ENCODE measurements around the gene CNTNAP2. TPM values are rescaled to one million over a fixed set of nuclear protein-coding genes. Genes with fewer than 3 reads are reported as not detected.

Gene CNTNAP2
- total RNA-seq, 1 experiment from 2014 or later = 0.03 TPM

DNA sequence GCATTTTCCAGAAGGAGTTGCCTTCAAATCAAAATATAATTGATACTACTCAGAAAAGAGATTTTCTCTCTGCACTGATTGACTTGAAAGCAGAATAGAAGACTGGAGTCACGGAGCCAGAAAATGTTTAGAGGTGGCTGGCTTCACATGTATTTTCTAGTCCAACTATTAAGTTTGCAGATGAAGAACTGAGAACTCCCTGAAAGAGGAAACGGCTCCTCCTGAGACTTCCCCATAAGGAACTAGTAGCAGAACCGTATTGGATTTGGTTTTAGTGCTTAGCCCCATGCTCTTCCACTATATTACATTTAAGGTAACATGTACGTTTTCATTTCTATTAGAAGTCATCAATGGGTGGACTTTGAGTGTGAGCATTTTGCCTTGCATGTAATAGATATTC is 946.3 kb downstream of the CNTNAP2 start:
- TF ChIP-seq, protein P1, sequence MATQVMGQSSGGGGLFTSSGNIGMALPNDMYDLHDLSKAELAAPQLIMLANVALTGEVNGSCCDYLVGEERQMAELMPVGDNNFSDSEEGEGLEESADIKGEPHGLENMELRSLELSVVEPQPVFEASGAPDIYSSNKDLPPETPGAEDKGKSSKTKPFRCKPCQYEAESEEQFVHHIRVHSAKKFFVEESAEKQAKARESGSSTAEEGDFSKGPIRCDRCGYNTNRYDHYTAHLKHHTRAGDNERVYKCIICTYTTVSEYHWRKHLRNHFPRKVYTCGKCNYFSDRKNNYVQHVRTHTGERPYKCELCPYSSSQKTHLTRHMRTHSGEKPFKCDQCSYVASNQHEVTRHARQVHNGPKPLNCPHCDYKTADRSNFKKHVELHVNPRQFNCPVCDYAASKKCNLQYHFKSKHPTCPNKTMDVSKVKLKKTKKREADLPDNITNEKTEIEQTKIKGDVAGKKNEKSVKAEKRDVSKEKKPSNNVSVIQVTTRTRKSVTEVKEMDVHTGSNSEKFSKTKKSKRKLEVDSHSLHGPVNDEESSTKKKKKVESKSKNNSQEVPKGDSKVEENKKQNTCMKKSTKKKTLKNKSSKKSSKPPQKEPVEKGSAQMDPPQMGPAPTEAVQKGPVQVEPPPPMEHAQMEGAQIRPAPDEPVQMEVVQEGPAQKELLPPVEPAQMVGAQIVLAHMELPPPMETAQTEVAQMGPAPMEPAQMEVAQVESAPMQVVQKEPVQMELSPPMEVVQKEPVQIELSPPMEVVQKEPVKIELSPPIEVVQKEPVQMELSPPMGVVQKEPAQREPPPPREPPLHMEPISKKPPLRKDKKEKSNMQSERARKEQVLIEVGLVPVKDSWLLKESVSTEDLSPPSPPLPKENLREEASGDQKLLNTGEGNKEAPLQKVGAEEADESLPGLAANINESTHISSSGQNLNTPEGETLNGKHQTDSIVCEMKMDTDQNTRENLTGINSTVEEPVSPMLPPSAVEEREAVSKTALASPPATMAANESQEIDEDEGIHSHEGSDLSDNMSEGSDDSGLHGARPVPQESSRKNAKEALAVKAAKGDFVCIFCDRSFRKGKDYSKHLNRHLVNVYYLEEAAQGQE (IDR thresholded peaks at IDR 0.05; ENCODE audit: insufficient read depth in 1 of 2, low read depth in 2 of 2, low read length in 1 of 2) = no peak
- TF ChIP-seq SIN3A (IDR thresholded peaks at IDR 0.05; ENCODE audit: borderline replicate concordance, insufficient read depth, low read depth, low read length) = no peak
- no peak for TF ChIP-seq TCF7L2 (IDR thresholded peaks at IDR 0.05; ENCODE audit: low read depth, low read length)
- BruUV-seq (replicated peaks) = no TSS peak
- DNase-seq (ENCODE audit: low read depth, low spot score) (no peak), ATAC-seq (no peak)
- Histone ChIP-seq H3K27ac (ENCODE audit: low read length) (no peak overlapping the region), H3K36me3 (ENCODE audit: control insufficient read depth, insufficient read depth, low read length) (no peaks in the 10 kb centered on the region), H3K4me1 (ENCODE audit: control insufficient read depth, insufficient read depth, low read length) (no peaks in the 10 kb centered on the region), H3K27me3 (ENCODE audit: control insufficient read depth, insufficient read depth, low read length) (no peaks in the 10 kb centered on the region), H3K4me3 (ENCODE audit: low read depth in 2 of 2, low read length in 2 of 2) (no peak overlapping the region), H3K9me3 (ENCODE audit: control insufficient read depth, insufficient read depth, low read depth, low read length) (no peaks in the 10 kb centered on the region)
- in situ Hi-C loops (cut with HindIII; ENCODE audit: low pct_unique_long_range_greater_than_20kb, low sequenced_read_pairs) = no loop called here
- intact Hi-C loops (cut with micrococcal nuclease; ENCODE audit: unreplicated experiment) = no loop called here
- CTCF ChIA-PET = no interaction called here
- POLR2A ChIA-PET = no interaction called here

DNA sequence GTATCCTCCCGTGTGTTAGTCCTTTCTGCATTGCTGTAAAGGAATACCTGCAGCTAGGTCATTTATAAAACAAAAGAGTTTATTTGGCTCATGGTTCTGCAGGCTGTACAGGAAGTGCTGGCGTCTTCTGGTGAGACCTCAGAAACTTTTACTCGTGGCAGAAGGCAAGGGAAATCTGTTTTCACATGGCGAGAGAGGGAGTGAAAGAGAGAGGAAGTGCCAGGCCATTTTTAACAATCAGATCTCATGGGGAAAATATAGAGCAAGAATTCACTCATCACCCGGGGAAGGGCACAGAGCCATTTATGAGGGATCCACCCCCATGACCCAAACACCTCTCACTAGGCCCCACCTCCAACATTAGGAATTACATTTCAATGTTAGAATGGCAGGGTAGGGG is 952.2 kb downstream of the CNTNAP2 start:
- Histone ChIP-seq H3K9me3 (ENCODE audit: control insufficient read depth, insufficient read depth, low read depth, low read length) (no peaks in the 10 kb centered on the region), H3K27me3 (ENCODE audit: control insufficient read depth, insufficient read depth, low read length) (no peaks in the 10 kb centered on the region), H3K36me3 (ENCODE audit: control insufficient read depth, insufficient read depth, low read length) (no peaks in the 10 kb centered on the region), H3K4me1 (ENCODE audit: control insufficient read depth, insufficient read depth, low read length) (no peaks in the 10 kb centered on the region), H3K27ac (ENCODE audit: low read length) (no peak overlapping the region), H3K4me3 (ENCODE audit: low read depth in 2 of 2, low read length in 2 of 2) (no peak overlapping the region)
- ATAC-seq = no peak
- ChIA-PET POLR2A (no interaction called here), CTCF (no interaction called here)
- no TSS peak for BruUV-seq (replicated peaks)
- no peak for DNase-seq (ENCODE audit: low read depth, low spot score)
- no peak for TF ChIP-seq TCF7L2 (IDR thresholded peaks at IDR 0.05; ENCODE audit: low read depth, low read length)
- TF ChIP-seq SIN3A (IDR thresholded peaks at IDR 0.05; ENCODE audit: borderline replicate concordance, insufficient read depth, low read depth, low read length) = no peak
- TF ChIP-seq, protein P1 (IDR thresholded peaks at IDR 0.05; ENCODE audit: insufficient read depth in 1 of 2, low read depth in 2 of 2, low read length in 1 of 2) = no peak
- no peak for TF ChIP-seq POLR2AphosphoS5 (IDR thresholded peaks at IDR 0.05; ENCODE audit: low read depth, low read length)
- TF ChIP-seq, protein P2, sequence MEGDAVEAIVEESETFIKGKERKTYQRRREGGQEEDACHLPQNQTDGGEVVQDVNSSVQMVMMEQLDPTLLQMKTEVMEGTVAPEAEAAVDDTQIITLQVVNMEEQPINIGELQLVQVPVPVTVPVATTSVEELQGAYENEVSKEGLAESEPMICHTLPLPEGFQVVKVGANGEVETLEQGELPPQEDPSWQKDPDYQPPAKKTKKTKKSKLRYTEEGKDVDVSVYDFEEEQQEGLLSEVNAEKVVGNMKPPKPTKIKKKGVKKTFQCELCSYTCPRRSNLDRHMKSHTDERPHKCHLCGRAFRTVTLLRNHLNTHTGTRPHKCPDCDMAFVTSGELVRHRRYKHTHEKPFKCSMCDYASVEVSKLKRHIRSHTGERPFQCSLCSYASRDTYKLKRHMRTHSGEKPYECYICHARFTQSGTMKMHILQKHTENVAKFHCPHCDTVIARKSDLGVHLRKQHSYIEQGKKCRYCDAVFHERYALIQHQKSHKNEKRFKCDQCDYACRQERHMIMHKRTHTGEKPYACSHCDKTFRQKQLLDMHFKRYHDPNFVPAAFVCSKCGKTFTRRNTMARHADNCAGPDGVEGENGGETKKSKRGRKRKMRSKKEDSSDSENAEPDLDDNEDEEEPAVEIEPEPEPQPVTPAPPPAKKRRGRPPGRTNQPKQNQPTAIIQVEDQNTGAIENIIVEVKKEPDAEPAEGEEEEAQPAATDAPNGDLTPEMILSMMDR (IDR thresholded peaks at IDR 0.05) = no peak
- intact Hi-C loops (cut with micrococcal nuclease; ENCODE audit: unreplicated experiment) = no loop called here
- in situ Hi-C loops (cut with HindIII; ENCODE audit: low pct_unique_long_range_greater_than_20kb, low sequenced_read_pairs) = no loop called here
